Airway epithelial cell (primary cell): ENCODE measurements around the gene ANKH. TPM values are rescaled to one million over a fixed set of nuclear protein-coding genes. Genes with fewer than 3 reads are reported as not detected.

Experiments
- total RNA-seq: library from RNA; depleted of rRNA; stranded (reverse); fragments of >200 nt; gene quantifications from 2 replicates; pipeline ENCODE4 v1.2.3, GENCODE V29; 2015

Gene ANKH
- 12.7 TPM in 2 replicates for total RNA-seq

DNA sequence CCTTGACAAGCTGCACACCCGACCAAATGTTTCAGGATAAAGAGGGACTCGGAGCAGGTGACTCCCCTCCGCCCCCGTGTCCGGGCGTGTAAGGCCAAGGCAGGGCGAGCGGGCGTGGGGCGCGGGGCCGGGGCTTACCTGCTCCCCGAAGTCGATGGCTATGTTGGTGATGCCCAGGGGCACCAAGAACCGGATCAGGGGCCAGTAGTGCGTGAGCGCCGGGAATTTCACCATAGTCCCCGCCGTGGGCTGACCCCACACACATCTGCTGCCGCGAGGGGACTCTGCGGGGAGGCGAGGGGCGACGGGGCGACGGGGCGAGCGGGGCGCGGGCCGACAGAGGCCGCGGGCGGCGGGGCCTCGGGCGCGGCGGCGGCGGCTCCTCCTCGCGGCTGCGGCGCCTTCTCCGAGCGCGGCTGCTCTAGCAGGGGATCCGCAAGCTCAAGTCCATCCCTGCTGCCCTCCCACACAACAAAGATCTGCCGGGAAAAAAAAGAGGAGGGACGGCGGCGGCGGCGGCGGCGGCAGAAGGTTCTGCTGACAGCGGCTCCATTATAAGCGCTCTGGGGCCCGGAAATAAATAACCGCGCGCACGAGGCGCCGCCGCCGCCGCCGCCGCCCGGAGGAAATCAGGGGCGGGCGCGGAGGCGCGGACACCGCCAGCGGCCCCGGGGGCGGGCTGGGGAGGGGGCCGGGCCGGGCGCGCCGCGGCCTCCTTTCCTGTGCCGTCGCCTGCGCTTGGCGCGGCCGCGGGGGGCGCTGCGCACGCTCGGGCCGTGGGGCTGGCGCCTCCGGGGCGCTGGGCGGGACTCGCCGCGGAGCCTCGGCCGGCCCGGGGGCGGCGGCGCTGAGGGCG, at the start of gene ANKH:
TSS of gene ANKH (minus strand) at position 565 of the 856 bp plus-strand sequence. CDS start at position 234, 331 bp downstream.

DNA sequence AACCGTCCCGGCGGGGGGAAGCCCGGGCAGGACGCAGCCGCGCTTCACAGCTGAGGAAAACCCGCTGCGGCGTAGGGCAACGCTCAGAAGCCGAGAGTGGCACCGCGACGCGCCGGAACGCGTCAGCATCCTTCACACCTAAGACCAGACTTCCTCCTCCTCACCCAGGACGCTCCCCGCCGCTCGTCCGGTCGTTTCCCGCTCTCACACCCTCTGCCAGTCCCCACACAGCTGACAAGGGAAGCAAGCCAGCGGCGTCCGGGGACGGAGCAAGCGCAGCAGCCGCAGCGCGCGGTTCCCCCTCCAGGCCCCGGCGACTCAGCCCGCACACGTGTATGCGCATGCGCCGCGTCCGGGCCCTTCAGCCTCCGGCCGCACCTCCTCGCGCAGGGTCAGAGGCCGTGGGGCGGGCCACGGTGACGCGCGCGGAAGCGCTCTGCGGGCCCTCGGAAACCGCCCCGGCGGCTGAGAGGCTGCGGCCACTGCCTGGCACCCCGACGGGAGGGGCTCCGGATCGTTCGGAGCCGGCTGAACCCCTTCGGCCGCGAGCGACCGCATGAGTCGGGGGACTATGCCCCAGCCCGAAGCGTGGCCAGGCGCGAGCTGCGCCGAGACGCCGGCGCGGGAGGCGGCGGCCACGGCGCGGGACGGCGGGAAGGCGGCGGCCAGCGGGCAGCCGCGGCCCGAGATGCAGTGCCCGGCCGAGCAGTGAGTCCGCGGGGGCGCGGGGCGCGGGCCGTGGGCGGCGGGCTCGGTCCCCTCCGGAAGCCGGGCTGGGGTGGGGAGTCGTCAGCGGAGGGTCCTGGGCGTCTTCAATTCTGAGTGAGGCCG, 207.1 kb downstream of the ANKH start, which contains the start of gene OTULIN:
TSS of gene OTULIN (plus strand) at position 449 of the 831 bp plus-strand sequence. CDS start at position 557, 108 bp downstream.

Other genes with a start within 250 kb of the ANKH start
- gene OTULIN, start 207.1 kb downstream of the ANKH start, total RNA-seq: 28.6 and 36.5 TPM in 2 replicates